Frontal cortex (tissue), 4 donors: ENCODE results near the gene SLC44A5. TPM values are rescaled to one million over a fixed set of nuclear protein-coding genes. Genes with fewer than 3 reads are reported as not detected.
"Not testable (repeated sequence)": the region's sequence is repeated elsewhere in the genome, so short reads cannot be mapped to it uniquely, and the experiment has no call there.

Source experiments
- DNase-seq, 2 donors: peaks; one replicate each; pipeline ENCODE4 v3.0.0; 2012; ENCODE audit warnings: low spot score in 2 of 2
- FAIRE-seq: peaks from 2 replicates; lab custom pipeline; 2012; peaks lifted over from hg19 to GRCh38; lab: Jason Lieb, UNC
- total RNA-seq: library from RNA; depleted of rRNA; stranded (reverse); fragments of >200 nt; gene quantifications from one replicate; pipeline ENCODE4 v1.2.3, GENCODE V29; 2014
- donor health status: control.
- donor health status: control.
- donor health status: control.

Gene SLC44A5
- total RNA-seq, 1 donor from 2014 or later, result 162 TPM

- DNase-seq (no peak), FAIRE-seq (no peak)
Observed at GRCh38 chr1:75400716-75401115, 210.2 kb downstream of the SLC44A5 start.

GRCh38 chr1:75396745-75397144 lies 214.2 kb downstream of the SLC44A5 start:
- no peak for FAIRE-seq
- no peak for DNase-seq

GRCh38 chr1:75396260-75396659 lies 214.7 kb downstream of the SLC44A5 start:
- DNase-seq, result no peak
- FAIRE-seq, result no peak

GRCh38 chr1:75394386-75395139 lies 216.4 kb downstream of the SLC44A5 start:
- FAIRE-seq (no peak), DNase-seq (no peak)

GRCh38 chr1:75392278-75392677 lies 218.6 kb downstream of the SLC44A5 start:
- DNase-seq (no peak), FAIRE-seq (no peak)

GRCh38 chr1:75375476-75376447 lies 235.2 kb downstream of the SLC44A5 start:
- DNase-seq, FAIRE-seq: not testable (repeated sequence)

GRCh38 chr1:75373542-75374159 lies 237.3 kb downstream of the SLC44A5 start:
- DNase-seq, result no peak
- FAIRE-seq, result no peak

GRCh38 chr1:75366595-75366994 lies 244.3 kb downstream of the SLC44A5 start:
- DNase-seq (no peak), FAIRE-seq (no peak)

- FAIRE-seq, result no peak
- DNase-seq, result no peak
Observed at GRCh38 chr1:75361260-75361659, 249.7 kb downstream of the SLC44A5 start.

GRCh38 chr1:75354267-75354666 lies 256.6 kb downstream of the SLC44A5 start:
- not testable (repeated sequence) for FAIRE-seq, DNase-seq

GRCh38 chr1:75353051-75353450 lies 257.9 kb downstream of the SLC44A5 start:
- FAIRE-seq (no peak), DNase-seq (no peak)

- DNase-seq (no peak), FAIRE-seq (no peak)
Observed at GRCh38 chr1:75345538-75346292, 265.2 kb downstream of the SLC44A5 start.

- FAIRE-seq (no peak), DNase-seq (no peak)
Observed at GRCh38 chr1:75342786-75343185, 268.1 kb downstream of the SLC44A5 start.

GRCh38 chr1:75341537-75341936 lies 269.4 kb downstream of the SLC44A5 start:
- no peak for FAIRE-seq

GRCh38 chr1:75338616-75339483 lies 272.1 kb downstream of the SLC44A5 start:
- no peak for FAIRE-seq

More at GRCh38 chr1:75341537-75341936, 269.4 kb downstream of the SLC44A5 start:
- no peak for DNase-seq

GRCh38 chr1:75334876-75335389 lies 276.0 kb downstream of the SLC44A5 start:
- DNase-seq, result no peak
- FAIRE-seq, result no peak

More at GRCh38 chr1:75338616-75339483, 272.1 kb downstream of the SLC44A5 start:
- no peak for DNase-seq

- FAIRE-seq (no peak), DNase-seq (no peak)
Observed at GRCh38 chr1:75330624-75331023, 280.3 kb downstream of the SLC44A5 start.

- no peak for FAIRE-seq
- DNase-seq, result no peak
Observed at GRCh38 chr1:75328691-75329090, 282.2 kb downstream of the SLC44A5 start.
